ENCODE results near the gene C2CD5.

DNA sequence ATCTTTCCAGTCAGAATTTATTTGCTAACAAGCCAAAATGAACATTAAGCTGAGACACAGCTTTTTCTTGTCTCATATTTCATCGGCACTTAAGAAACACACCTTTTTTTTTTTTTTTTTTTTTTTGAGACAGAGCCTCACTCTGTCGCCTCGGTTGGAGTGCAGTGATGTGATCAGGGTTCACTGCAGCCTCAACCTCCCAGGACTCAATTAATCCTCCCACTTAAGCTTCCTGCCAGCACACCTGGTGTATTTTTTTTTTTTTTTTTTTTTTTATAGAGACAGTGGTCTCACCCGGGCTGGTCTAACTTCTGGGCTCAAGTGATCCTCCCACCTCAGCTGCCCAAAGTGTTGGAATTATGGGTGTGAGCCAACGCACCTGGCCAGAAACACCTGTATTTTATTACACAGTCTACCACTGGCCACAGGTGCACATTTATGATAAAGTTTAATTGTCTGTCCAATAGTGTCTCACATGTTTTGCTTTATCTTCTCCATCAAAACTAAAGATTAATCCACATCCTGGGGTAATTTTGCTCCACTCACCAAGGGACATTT lies 62.7 kb downstream of the C2CD5 start:
- TF ChIP-seq, protein P1, sequence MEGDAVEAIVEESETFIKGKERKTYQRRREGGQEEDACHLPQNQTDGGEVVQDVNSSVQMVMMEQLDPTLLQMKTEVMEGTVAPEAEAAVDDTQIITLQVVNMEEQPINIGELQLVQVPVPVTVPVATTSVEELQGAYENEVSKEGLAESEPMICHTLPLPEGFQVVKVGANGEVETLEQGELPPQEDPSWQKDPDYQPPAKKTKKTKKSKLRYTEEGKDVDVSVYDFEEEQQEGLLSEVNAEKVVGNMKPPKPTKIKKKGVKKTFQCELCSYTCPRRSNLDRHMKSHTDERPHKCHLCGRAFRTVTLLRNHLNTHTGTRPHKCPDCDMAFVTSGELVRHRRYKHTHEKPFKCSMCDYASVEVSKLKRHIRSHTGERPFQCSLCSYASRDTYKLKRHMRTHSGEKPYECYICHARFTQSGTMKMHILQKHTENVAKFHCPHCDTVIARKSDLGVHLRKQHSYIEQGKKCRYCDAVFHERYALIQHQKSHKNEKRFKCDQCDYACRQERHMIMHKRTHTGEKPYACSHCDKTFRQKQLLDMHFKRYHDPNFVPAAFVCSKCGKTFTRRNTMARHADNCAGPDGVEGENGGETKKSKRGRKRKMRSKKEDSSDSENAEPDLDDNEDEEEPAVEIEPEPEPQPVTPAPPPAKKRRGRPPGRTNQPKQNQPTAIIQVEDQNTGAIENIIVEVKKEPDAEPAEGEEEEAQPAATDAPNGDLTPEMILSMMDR (IDR thresholded peaks at IDR 0.05), result no peak
- TF ChIP-seq EP300 (IDR thresholded peaks at IDR 0.05; ENCODE audit: low read depth), result no peak

Data from transverse colon (tissue), 3 donors.